ENCODE measurements around the gene LPP. TPM values are rescaled to one million over a fixed set of nuclear protein-coding genes. Genes with fewer than 3 reads are reported as not detected.
A peak's percentile ranks its signal among the peaks of the same experiment; 100 is the strongest.

The LPP gene
- total RNA-seq, 1 donor, result 77.4 TPM

- H3K27ac ChIP-seq (ENCODE audit: low read depth, low read length), result peak overlapping the region; percentile 64
Measured at GRCh38 chr3:188915127-188915526, 761.2 kb downstream of the LPP start.

GRCh38 chr3:188916934-188917401, 763.0 kb downstream of the LPP start:
- TF ChIP-seq CTCF (IDR thresholded peaks at IDR 0.05; ENCODE audit: extremely low read depth, low read depth, low read length), result no peak
- no peak overlapping the region for H3K4me2 ChIP-seq (ENCODE audit: insufficient read depth, low read length)
- H3K27me3 ChIP-seq (ENCODE audit: insufficient read depth, low read length), result no peaks in the 10 kb centered on the region
- H2AFZ ChIP-seq (ENCODE audit: low read length), result no peak overlapping the region
- H4K20me1 ChIP-seq (ENCODE audit: insufficient read depth, low read length), result no peaks in the 10 kb centered on the region
- H3K4me1 ChIP-seq (ENCODE audit: insufficient read depth, low read length), result peaks cover 12% of the 10 kb centered on the region
- H3K27ac ChIP-seq (ENCODE audit: low read depth, low read length), result no peak overlapping the region
- no peaks in the 10 kb centered on the region for H3K79me2 ChIP-seq (ENCODE audit: insufficient read depth, low read length)
- no peaks in the 10 kb centered on the region for H3K36me3 ChIP-seq (ENCODE audit: insufficient read depth, low read length)
- no peak overlapping the region for H3K4me3 ChIP-seq (ENCODE audit: insufficient read depth, low read length)
- DNase-seq (ENCODE audit: insufficient read length, low spot score, missing footprints), result no peak
- H3K9me3 ChIP-seq (ENCODE audit: low read depth, low read length), result no peaks in the 10 kb centered on the region

More at GRCh38 chr3:188915127-188915526, 761.2 kb downstream of the LPP start:
- Histone ChIP-seq H3K9me3 (ENCODE audit: low read depth, low read length) (no peaks in the 10 kb centered on the region), H3K36me3 (ENCODE audit: insufficient read depth, low read length) (no peaks in the 10 kb centered on the region), H3K4me2 (ENCODE audit: insufficient read depth, low read length) (peak overlapping the region; percentile 11), H3K4me1 (ENCODE audit: insufficient read depth, low read length) (peaks cover 12% of the 10 kb centered on the region), H3K27me3 (ENCODE audit: insufficient read depth, low read length) (no peaks in the 10 kb centered on the region), H3K79me2 (ENCODE audit: insufficient read depth, low read length) (no peaks in the 10 kb centered on the region), H2AFZ (ENCODE audit: low read length) (no peak overlapping the region), H4K20me1 (ENCODE audit: insufficient read depth, low read length) (no peaks in the 10 kb centered on the region), H3K4me3 (ENCODE audit: insufficient read depth, low read length) (no peak overlapping the region)
- peak; percentile 72 for DNase-seq (ENCODE audit: insufficient read length, low spot score, missing footprints)
- no peak for TF ChIP-seq CTCF (IDR thresholded peaks at IDR 0.05; ENCODE audit: extremely low read depth, low read depth, low read length)

GRCh38 chr3:188918093-188918492, 764.1 kb downstream of the LPP start:
- TF ChIP-seq CTCF (IDR thresholded peaks at IDR 0.05; ENCODE audit: extremely low read depth, low read depth, low read length), result no peak
- H3K27ac ChIP-seq (ENCODE audit: low read depth, low read length), result no peak overlapping the region
- no peak for DNase-seq (ENCODE audit: insufficient read length, low spot score, missing footprints)

GRCh38 chr3:188923671-188924070, 769.7 kb downstream of the LPP start:
- Histone ChIP-seq H3K9me3 (ENCODE audit: low read depth, low read length) (no peaks in the 10 kb centered on the region), H3K4me1 (ENCODE audit: insufficient read depth, low read length) (peaks cover 16% of the 10 kb centered on the region), H2AFZ (ENCODE audit: low read length) (no peak overlapping the region), H3K27ac (ENCODE audit: low read depth, low read length) (no peak overlapping the region), H3K4me3 (ENCODE audit: insufficient read depth, low read length) (no peak overlapping the region), H3K4me2 (ENCODE audit: insufficient read depth, low read length) (no peak overlapping the region), H3K36me3 (ENCODE audit: insufficient read depth, low read length) (no peaks in the 10 kb centered on the region), H3K27me3 (ENCODE audit: insufficient read depth, low read length) (no peaks in the 10 kb centered on the region), H4K20me1 (ENCODE audit: insufficient read depth, low read length) (no peaks in the 10 kb centered on the region), H3K79me2 (ENCODE audit: insufficient read depth, low read length) (no peaks in the 10 kb centered on the region)
- no peak for DNase-seq (ENCODE audit: insufficient read length, low spot score, missing footprints)
- no peak for TF ChIP-seq CTCF (IDR thresholded peaks at IDR 0.05; ENCODE audit: extremely low read depth, low read depth, low read length)

More at GRCh38 chr3:188918093-188918492, 764.1 kb downstream of the LPP start:
- no peaks in the 10 kb centered on the region for H3K9me3 ChIP-seq (ENCODE audit: low read depth, low read length)
- H2AFZ ChIP-seq (ENCODE audit: low read length), result no peak overlapping the region
- peaks cover 12% of the 10 kb centered on the region for H3K4me1 ChIP-seq (ENCODE audit: insufficient read depth, low read length)
- no peaks in the 10 kb centered on the region for H4K20me1 ChIP-seq (ENCODE audit: insufficient read depth, low read length)
- no peaks in the 10 kb centered on the region for H3K27me3 ChIP-seq (ENCODE audit: insufficient read depth, low read length)
- H3K36me3 ChIP-seq (ENCODE audit: insufficient read depth, low read length), result no peaks in the 10 kb centered on the region
- H3K79me2 ChIP-seq (ENCODE audit: insufficient read depth, low read length), result no peaks in the 10 kb centered on the region
- no peak overlapping the region for H3K4me2 ChIP-seq (ENCODE audit: insufficient read depth, low read length)
- H3K4me3 ChIP-seq (ENCODE audit: insufficient read depth, low read length), result no peak overlapping the region
